Endothelial cell of umbilical vein (primary cell): ENCODE data around the gene FDX1. TPM values are rescaled to one million over a fixed set of nuclear protein-coding genes. Genes with fewer than 3 reads are reported as not detected.

Source experiments
- BruUV-seq: library from RNA; stranded (reverse); fragments of 400-500 nt; replicated peaks from 2 replicates; lab custom pipeline; 2021; lab: Mats Ljungman, UMichigan
- CTCF ChIA-PET: fragments of 300-600, 350-600 bp; sonication (Branson Sonifier 250); formaldehyde crosslinking; loops from one replicate; lab custom pipeline; 2021; ENCODE audit warnings: antibody characterized with exemption, inconsistent platforms; lab: Charles Lee
- POLR2A ChIA-PET: fragments of 300-600, 350-600 bp; sonication (Branson Sonifier 250); formaldehyde crosslinking; loops from one replicate; lab custom pipeline; 2021; ENCODE audit warnings: antibody characterized with exemption, inconsistent platforms; lab: Charles Lee
- DNase-seq: peaks from one replicate; pipeline ENCODE4 v3.0.0-alpha.2; 2011; ENCODE audit warnings: low read depth, low spot score
- FAIRE-seq: peaks from 2 replicates; lab custom pipeline; 2011; peaks lifted over from hg19 to GRCh38; lab: Jason Lieb, UNC
- H2AFZ ChIP-seq: 2 replicates; pipeline ENCODE4 v1.6.0; 2012; ENCODE audit warnings: low read depth, low read length, control low read depth, inconsistent platforms
- H3K27ac ChIP-seq: 2 replicates; pipeline ENCODE4 v1.5.1; 2011; ENCODE audit warnings: low read depth, mild to moderate bottlenecking, control low read depth, low read length, moderate library complexity; ENCODE audit not compliant: insufficient read depth
- H3K27me3 ChIP-seq, 2 experiments: 2 replicates each; pipeline versions ENCODE4 v1.6.0 to v1.6.1; 2011; ENCODE audit warnings: low read length in 2 of 2, mixed read lengths in 1 of 2; ENCODE audit not compliant: control insufficient read depth in 2 of 2, insufficient read depth in 2 of 2
- H3K36me3 ChIP-seq, 2 experiments: 2 replicates in 1 of 2; 3 replicates in 1 of 2; pipeline ENCODE4 v1.5.1; 2011; ENCODE audit warnings: low read length in 2 of 2, mild to moderate bottlenecking in 1 of 2, moderate library complexity in 1 of 2; ENCODE audit not compliant: control insufficient read depth in 2 of 2, insufficient read depth in 2 of 2; ENCODE audit errors: extremely low read depth in 1 of 2
- H3K4me1 ChIP-seq: 3 replicates; pipeline ENCODE4 v1.5.1; 2011; ENCODE audit warnings: mild to moderate bottlenecking, low read length; ENCODE audit not compliant: control insufficient read depth, insufficient read depth; ENCODE audit errors: extremely low read depth
- H3K4me2 ChIP-seq: 2 replicates; pipeline ENCODE4 v1.6.1; 2011; ENCODE audit warnings: low read length, control low read depth, mixed read lengths; ENCODE audit not compliant: insufficient read depth
- H3K4me3 ChIP-seq, 3 experiments: fragments of 200-600 bp in 1 of 3; sonication (generic), shearing (Covaris generic) in 1 of 3; replicated peaks in 1 of 3; 2 replicates each; pipeline ENCODE4 v1.5.1; 2011 to 2016; ENCODE audit warnings: control low read depth in 3 of 3, low read length in 3 of 3, mild to moderate bottlenecking in 2 of 3, inconsistent platforms in 1 of 3, low read depth in 1 of 3, moderate library complexity in 1 of 3; ENCODE audit not compliant: insufficient read depth in 1 of 3
- H3K79me2 ChIP-seq: 2 replicates; pipeline ENCODE4 v1.6.0; 2012; ENCODE audit warnings: low read length, inconsistent platforms; ENCODE audit not compliant: control insufficient read depth, insufficient read depth
- H3K9ac ChIP-seq: replicated peaks from 2 replicates; pipeline ENCODE3; 2011; ENCODE audit warnings: low read length, control low read depth; ENCODE audit not compliant: insufficient read depth; ENCODE audit errors: extremely low read depth
- H3K9me1 ChIP-seq: replicated peaks from 3 replicates; pipeline ENCODE4 v1.6.0; 2011; ENCODE audit warnings: mild to moderate bottlenecking, low read length; ENCODE audit not compliant: control insufficient read depth, insufficient read depth; ENCODE audit errors: extremely low read depth
- H3K9me3 ChIP-seq: replicated peaks from 2 replicates; pipeline ENCODE4 v1.5.1; 2012; ENCODE audit warnings: low read length, inconsistent platforms; ENCODE audit not compliant: control insufficient read depth, insufficient read depth
- H4K20me1 ChIP-seq: replicated peaks from 2 replicates; pipeline ENCODE3; 2011; ENCODE audit warnings: mild to moderate bottlenecking, low read length; ENCODE audit not compliant: control insufficient read depth, insufficient read depth; ENCODE audit errors: extremely low read depth
- CTCF ChIP-seq, 2 donors: IDR thresholded peaks; 1 replicate in 1 of 2; 2 replicates in 1 of 2; pipeline ENCODE4 v1.5.1; 2011; ENCODE audit warnings: low read length in 2 of 2, mild to moderate bottlenecking in 2 of 2, moderate library complexity in 2 of 2, control low read depth in 1 of 2, inconsistent platforms in 1 of 2, low read depth in 1 of 2; ENCODE audit not compliant: insufficient read depth in 1 of 2; ENCODE audit errors: extremely low read depth in 1 of 2
- EZH2 ChIP-seq: IDR thresholded peaks from 2 replicates; pipeline ENCODE4 v1.6.1; 2012; ENCODE audit warnings: borderline replicate concordance, low read depth, mild to moderate bottlenecking, moderate library complexity, low read length, inconsistent platforms; ENCODE audit not compliant: severe bottlenecking
- FOS ChIP-seq: IDR thresholded peaks from 2 replicates; pipeline ENCODE4 v1.6.1; 2011; ENCODE audit warnings: mild to moderate bottlenecking, low read length, moderate library complexity, borderline replicate concordance; ENCODE audit not compliant: insufficient read depth
- GATA2 ChIP-seq: IDR thresholded peaks from 2 replicates; pipeline ENCODE4 v1.7.0; 2011; ENCODE audit warnings: low read depth, mild to moderate bottlenecking, moderate library complexity, mixed read lengths, low read length; ENCODE audit not compliant: insufficient read length, insufficient read depth
- JUN ChIP-seq: IDR thresholded peaks from 2 replicates; pipeline ENCODE4 v1.6.1; 2011; ENCODE audit warnings: borderline replicate concordance, low read depth; ENCODE audit not compliant: insufficient read length, insufficient read depth
- MAX ChIP-seq: IDR thresholded peaks from 2 replicates; pipeline ENCODE4 v1.6.1; 2011; ENCODE audit not compliant: insufficient read depth, insufficient read length
- MYC ChIP-seq: IDR thresholded peaks from one replicate; pipeline ENCODE4 v1.6.1; 2011; ENCODE audit warnings: mild to moderate bottlenecking, low read depth, low read length
- POLR2A ChIP-seq: IDR thresholded peaks from 2 replicates; pipeline ENCODE4 v1.6.1; 2012; ENCODE audit warnings: low read depth, mild to moderate bottlenecking, control low read depth, low read length
- POLR2AphosphoS5 ChIP-seq: IDR thresholded peaks from 2 replicates; pipeline ENCODE4 v1.6.1; 2012; ENCODE audit warnings: low read depth, mild to moderate bottlenecking, control low read depth, low read length, moderate library complexity; ENCODE audit not compliant: insufficient read depth
- dilution Hi-C: fragments of 300-500 bp; cut with MboI; formaldehyde crosslinking; loops from one replicate; pipeline ENCODE4 v1.15.0; 2019; ENCODE audit warnings: low sequenced_read_pairs; ENCODE audit not compliant: extremely low pct_ligation_motif_present
- intact Hi-C: fragments of 100-400 bp; cut with micrococcal nuclease; formaldehyde crosslinking; loops from one replicate; pipeline ENCODE4 v1.10.0; 2022
- polyA plus RNA-seq, 4 experiments: library from polyadenylated mRNA; depleted of rRNA in 3 of 4; stranded (reverse) in 3 of 4; unstranded in 1 of 4; fragments of >200 nt; gene quantifications; 2 replicates each; pipeline versions ENCODE4 v1.2.1 to v1.2.3, GENCODE V29; 2011 to 2012; ENCODE audit warnings: missing spikeins in 1 of 4
- total RNA-seq: library from RNA; stranded (reverse); gene quantifications from 2 replicates; pipeline ENCODE4 v1.2.3, GENCODE V29; 2021

The FDX1 gene
- total and polyA plus RNA-seq, 2 donors (not counting 3 experiments of a cell fraction or from before 2014, with no cell fraction given): 4.7 to 11.0 TPM

GRCh38 chr11:110508786-110509185 lies 79.0 kb downstream of the FDX1 start:
- Histone ChIP-seq H3K36me3 (no peaks in the 10 kb centered on the region), H3K27ac (no peak overlapping the region), H3K4me1 (no peaks in the 10 kb centered on the region), H3K9me3 (no peaks in the 10 kb centered on the region), H4K20me1 (no peaks in the 10 kb centered on the region), H3K79me2 (no peaks in the 10 kb centered on the region), H3K4me3 (no peak overlapping the region), H3K4me2 (no peak overlapping the region), H3K9me1 (no peaks in the 10 kb centered on the region), H3K27me3 (peaks cover 0 to 1% of the 10 kb centered on the region in 2 experiments), H2AFZ (no peak overlapping the region), H3K9ac (no peak overlapping the region)
- FAIRE-seq (no peak), DNase-seq (no peak)
- dilution Hi-C loops (no loop called here), intact Hi-C loops (no loop called here)
- ChIA-PET CTCF (no interaction called here), POLR2A (no interaction called here)
- BruUV-seq: no TSS peak
- TF ChIP-seq JUN (no peak), EZH2 (no peak), CTCF (IDR thresholded peaks at IDR 0.05; ENCODE audit: extremely low read depth in 1 of 2, insufficient read depth in 1 of 2, low read depth in 1 of 2, low read length in 2 of 2) (no peak), POLR2A (no peak), GATA2 (no peak), MYC (no peak), FOS (no peak), MAX (no peak), POLR2AphosphoS5 (no peak)
